Vagina (tissue), 2 donors: ENCODE results near the gene CFAP46.

Experiments
- CTCF ChIP-seq, 3 experiments: fragments of 450-650 bp in 2 of 3; fragments of 200-600 bp in 1 of 3; sonication (generic) in 1 of 3; IDR thresholded peaks; one replicate each; pipeline ENCODE4 v1.5.1; 2017 to 2019; ENCODE audit warnings: antibody characterized with exemption in 3 of 3, mild to moderate bottlenecking in 2 of 3, moderate library complexity in 2 of 3
- POLR2A ChIP-seq, 2 donors: fragments of 450-650 bp; IDR thresholded peaks; one replicate each; pipeline ENCODE4 v1.6.1; 2017; ENCODE audit warnings: antibody characterized with exemption in 2 of 2, mild to moderate bottlenecking in 2 of 2, moderate library complexity in 2 of 2
- POLR2AphosphoS5 ChIP-seq, 2 donors: sonication (generic); formaldehyde crosslinking; IDR thresholded peaks; one replicate each; pipeline ENCODE4 v1.9.0; 2017; ENCODE audit warnings: antibody characterized with exemption in 2 of 2, mild to moderate bottlenecking in 2 of 2, low read depth in 1 of 2; ENCODE audit not compliant: insufficient read depth in 1 of 2

GRCh38 chr10:132927824-132928223 lies 14.5 kb downstream of the CFAP46 start:
- TF ChIP-seq POLR2A (IDR thresholded peaks at IDR 0.05) (no peak), CTCF (IDR thresholded peaks at IDR 0.05) (no peak), POLR2AphosphoS5 (IDR thresholded peaks at IDR 0.05; ENCODE audit: insufficient read depth in 1 of 2, low read depth in 1 of 2) (no peak)
